Measurements from ENCODE around the gene TSR3.

The TSR3 gene

DNA sequence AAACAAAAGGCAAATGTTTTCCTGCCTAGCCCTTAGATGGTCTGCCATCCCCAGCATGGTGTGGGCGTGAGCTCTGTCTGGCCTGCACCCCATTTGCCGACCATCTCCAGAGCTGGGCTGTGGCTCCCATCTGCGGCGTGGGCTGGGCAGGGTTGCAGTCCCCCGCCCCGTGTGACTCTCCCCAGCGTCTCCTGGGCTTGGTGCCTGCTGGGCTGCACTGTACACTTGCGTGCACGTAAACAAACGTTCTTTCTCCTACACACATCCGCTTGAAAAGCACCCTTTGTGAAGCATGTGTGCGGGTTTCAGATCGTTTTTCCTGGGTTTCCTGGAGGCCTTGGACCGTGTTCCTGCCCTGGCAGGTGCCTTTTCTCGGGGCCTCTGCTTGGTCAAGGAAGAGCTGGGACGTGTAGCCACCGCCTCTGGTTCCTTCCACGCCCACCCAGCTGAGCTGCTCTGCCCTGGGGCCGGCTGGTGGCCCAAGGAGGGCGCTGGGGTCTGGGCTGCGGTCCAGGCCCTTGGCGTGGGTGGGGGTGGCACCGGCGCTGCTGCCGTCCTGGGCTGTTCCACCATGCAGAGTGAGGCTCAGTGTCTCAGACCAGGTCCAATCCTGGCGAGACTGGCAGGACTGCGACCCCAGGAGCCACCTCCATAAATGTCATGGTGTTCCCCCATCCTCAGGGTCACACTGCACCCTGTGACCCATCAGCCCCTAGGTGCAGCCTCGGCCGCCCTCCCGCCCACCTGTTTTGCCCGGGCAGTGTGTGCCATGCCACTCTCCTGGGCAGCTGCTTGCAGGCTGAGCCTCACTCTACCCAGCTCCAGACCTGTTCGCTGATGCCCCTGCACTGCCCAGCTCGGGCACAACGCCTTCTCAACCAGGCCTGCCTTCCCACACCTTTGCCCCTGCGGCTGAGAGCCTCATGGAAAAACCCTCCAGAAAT, 28.1 kb downstream of the TSR3 start:
- no peak for ATAC-seq
- TF ChIP-seq, protein P1, sequence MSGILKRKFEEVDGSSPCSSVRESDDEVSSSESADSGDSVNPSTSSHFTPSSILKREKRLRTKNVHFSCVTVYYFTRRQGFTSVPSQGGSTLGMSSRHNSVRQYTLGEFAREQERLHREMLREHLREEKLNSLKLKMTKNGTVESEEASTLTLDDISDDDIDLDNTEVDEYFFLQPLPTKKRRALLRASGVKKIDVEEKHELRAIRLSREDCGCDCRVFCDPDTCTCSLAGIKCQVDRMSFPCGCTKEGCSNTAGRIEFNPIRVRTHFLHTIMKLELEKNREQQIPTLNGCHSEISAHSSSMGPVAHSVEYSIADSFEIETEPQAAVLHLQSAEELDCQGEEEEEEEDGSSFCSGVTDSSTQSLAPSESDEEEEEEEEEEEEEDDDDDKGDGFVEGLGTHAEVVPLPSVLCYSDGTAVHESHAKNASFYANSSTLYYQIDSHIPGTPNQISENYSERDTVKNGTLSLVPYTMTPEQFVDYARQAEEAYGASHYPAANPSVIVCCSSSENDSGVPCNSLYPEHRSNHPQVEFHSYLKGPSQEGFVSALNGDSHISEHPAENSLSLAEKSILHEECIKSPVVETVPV (CRISPR knock-in tag; IDR thresholded peaks at IDR 0.05) = no peak
- TF ChIP-seq ZNF565 (CRISPR knock-in tag; conservative IDR thresholded peaks at IDR 0.05; ENCODE audit: low read depth) = no peak
- TF ChIP-seq ZNF70 (CRISPR knock-in tag; IDR thresholded peaks at IDR 0.05) = no peak
- no peak for TF ChIP-seq TOX (CRISPR knock-in tag; IDR thresholded peaks at IDR 0.05; ENCODE audit: borderline replicate concordance)
- no peak for TF ChIP-seq PPARA (CRISPR knock-in tag; IDR thresholded peaks at IDR 0.05; ENCODE audit: borderline replicate concordance)
- no peak for TF ChIP-seq ISL1 (CRISPR knock-in tag; IDR thresholded peaks at IDR 0.05)
- TF ChIP-seq RARB (CRISPR knock-in tag; IDR thresholded peaks at IDR 0.05) = no peak
- no peak for TF ChIP-seq SNAI2 (CRISPR knock-in tag; IDR thresholded peaks at IDR 0.05)
- TF ChIP-seq CSDC2 (CRISPR knock-in tag; IDR thresholded peaks at IDR 0.05) = no peak
- no peak for TF ChIP-seq ZFP3 (CRISPR knock-in tag; IDR thresholded peaks at IDR 0.05)
- TF ChIP-seq, protein P2, sequence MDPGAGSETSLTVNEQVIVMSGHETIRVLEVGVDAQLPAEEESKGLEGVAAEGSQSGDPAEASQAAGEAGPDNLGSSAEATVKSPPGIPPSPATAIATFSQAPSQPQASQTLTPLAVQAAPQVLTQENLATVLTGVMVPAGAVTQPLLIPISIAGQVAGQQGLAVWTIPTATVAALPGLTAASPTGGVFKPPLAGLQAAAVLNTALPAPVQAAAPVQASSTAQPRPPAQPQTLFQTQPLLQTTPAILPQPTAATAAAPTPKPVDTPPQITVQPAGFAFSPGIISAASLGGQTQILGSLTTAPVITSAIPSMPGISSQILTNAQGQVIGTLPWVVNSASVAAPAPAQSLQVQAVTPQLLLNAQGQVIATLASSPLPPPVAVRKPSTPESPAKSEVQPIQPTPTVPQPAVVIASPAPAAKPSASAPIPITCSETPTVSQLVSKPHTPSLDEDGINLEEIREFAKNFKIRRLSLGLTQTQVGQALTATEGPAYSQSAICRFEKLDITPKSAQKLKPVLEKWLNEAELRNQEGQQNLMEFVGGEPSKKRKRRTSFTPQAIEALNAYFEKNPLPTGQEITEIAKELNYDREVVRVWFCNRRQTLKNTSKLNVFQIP (CRISPR knock-in tag; IDR thresholded peaks at IDR 0.05; ENCODE audit: borderline replicate concordance, low read depth) = no peak

DNA sequence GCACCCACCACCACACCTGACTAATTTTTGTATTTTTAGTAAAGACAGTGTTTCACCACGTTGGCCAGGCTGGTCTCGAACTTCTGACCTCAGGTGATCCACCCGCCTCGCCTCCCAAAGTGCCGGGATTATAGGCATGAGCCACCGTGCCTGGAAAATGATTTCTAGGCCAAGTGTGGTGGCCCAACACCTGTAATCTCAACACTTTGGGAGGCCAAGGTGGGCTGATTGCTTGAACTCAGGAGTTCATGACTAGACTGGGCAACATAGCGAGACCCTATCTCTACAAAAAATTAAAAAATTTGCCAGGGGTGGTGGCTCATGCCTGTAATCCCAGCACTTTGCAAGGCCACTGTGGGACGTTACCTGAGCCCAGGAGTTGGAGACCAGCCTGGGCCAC, 29.3 kb downstream of the TSR3 start:
- no peak for TF ChIP-seq PPARA (CRISPR knock-in tag; IDR thresholded peaks at IDR 0.05; ENCODE audit: borderline replicate concordance)
- no peak for ATAC-seq

DNA sequence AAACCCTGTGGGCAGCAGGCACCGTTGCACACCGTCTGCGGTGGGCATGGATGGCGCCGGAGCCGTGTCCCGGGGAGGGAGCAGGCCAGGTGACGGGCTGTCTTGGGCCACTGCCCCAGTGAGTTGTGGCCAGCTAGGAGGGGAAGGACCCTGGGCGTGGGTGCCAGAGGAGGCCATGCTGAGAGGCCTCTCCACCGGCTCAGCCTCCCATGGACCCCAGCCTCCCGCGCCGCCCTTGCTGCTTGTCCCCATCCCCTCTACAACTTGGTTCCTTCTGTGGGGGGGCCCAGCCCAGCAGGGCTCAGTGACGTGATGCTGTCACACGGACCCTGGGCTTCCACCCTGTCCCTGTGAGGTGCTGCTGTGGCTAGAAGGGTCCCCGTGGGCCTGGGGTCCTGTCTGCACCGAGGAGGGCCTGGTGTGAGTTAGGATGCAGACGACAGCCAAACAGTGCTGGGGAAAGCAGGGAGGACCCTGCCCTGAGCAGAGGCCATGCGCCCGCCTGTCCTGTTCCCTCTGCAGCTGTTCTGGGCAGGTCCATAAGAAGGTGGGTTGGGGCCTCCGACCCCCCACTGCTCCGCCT, 30.9 kb downstream of the TSR3 start:
- no peak for ATAC-seq
- no peak for TF ChIP-seq ZNF8 (CRISPR knock-in tag; IDR thresholded peaks at IDR 0.05)
- TF ChIP-seq OSR1 (CRISPR knock-in tag; IDR thresholded peaks at IDR 0.05) = no peak
- no peak for TF ChIP-seq ZC3H10 (CRISPR knock-in tag; IDR thresholded peaks at IDR 0.05)
- TF ChIP-seq, protein P3, sequence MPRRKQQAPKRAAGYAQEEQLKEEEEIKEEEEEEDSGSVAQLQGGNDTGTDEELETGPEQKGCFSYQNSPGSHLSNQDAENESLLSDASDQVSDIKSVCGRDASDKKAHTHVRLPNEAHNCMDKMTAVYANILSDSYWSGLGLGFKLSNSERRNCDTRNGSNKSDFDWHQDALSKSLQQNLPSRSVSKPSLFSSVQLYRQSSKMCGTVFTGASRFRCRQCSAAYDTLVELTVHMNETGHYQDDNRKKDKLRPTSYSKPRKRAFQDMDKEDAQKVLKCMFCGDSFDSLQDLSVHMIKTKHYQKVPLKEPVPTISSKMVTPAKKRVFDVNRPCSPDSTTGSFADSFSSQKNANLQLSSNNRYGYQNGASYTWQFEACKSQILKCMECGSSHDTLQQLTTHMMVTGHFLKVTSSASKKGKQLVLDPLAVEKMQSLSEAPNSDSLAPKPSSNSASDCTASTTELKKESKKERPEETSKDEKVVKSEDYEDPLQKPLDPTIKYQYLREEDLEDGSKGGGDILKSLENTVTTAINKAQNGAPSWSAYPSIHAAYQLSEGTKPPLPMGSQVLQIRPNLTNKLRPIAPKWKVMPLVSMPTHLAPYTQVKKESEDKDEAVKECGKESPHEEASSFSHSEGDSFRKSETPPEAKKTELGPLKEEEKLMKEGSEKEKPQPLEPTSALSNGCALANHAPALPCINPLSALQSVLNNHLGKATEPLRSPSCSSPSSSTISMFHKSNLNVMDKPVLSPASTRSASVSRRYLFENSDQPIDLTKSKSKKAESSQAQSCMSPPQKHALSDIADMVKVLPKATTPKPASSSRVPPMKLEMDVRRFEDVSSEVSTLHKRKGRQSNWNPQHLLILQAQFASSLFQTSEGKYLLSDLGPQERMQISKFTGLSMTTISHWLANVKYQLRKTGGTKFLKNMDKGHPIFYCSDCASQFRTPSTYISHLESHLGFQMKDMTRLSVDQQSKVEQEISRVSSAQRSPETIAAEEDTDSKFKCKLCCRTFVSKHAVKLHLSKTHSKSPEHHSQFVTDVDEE (CRISPR knock-in tag; IDR thresholded peaks at IDR 0.05) = no peak
- TF ChIP-seq ZFP3 (CRISPR knock-in tag; IDR thresholded peaks at IDR 0.05) = no peak
- TF ChIP-seq ZNF565 (CRISPR knock-in tag; conservative IDR thresholded peaks at IDR 0.05; ENCODE audit: low read depth) = no peak
- TF ChIP-seq, protein P1 (CRISPR knock-in tag; IDR thresholded peaks at IDR 0.05) = no peak
- no peak for TF ChIP-seq TCF4 (CRISPR knock-in tag; IDR thresholded peaks at IDR 0.05; ENCODE audit: borderline replicate concordance)
- no peak for TF ChIP-seq RARB (CRISPR knock-in tag; IDR thresholded peaks at IDR 0.05)
- no peak for TF ChIP-seq CSDC2 (CRISPR knock-in tag; IDR thresholded peaks at IDR 0.05)
- TF ChIP-seq ISL1 (CRISPR knock-in tag; IDR thresholded peaks at IDR 0.05) = no peak
- TF ChIP-seq TOX (CRISPR knock-in tag; IDR thresholded peaks at IDR 0.05; ENCODE audit: borderline replicate concordance) = no peak
- no peak for TF ChIP-seq BACH2 (CRISPR knock-in tag; IDR thresholded peaks at IDR 0.05; ENCODE audit: borderline replicate concordance)
- TF ChIP-seq ZNF70 (CRISPR knock-in tag; IDR thresholded peaks at IDR 0.05) = no peak
- TF ChIP-seq ZFP30 (CRISPR knock-in tag; IDR thresholded peaks at IDR 0.05) = no peak

DNA sequence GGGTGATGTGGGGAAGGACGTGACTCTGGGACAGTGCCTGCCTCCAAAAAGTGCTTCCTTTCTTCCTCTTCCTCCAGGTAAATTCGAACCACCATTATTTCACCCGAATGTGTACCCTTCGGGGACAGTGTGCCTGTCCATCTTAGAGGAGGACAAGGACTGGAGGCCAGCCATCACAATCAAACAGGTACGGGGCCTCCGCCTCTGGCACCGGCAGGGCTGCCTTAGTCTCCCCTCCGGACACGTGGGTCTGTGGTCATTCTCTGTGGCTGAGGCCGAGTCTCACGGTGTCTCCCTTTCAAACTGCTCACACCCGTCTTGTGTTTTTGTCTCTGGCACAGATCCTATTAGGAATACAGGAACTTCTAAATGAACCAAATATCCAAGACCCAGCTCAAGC, 31.6 kb downstream of the TSR3 start:
- ATAC-seq = no peak
- TF ChIP-seq ZFP30 (CRISPR knock-in tag; IDR thresholded peaks at IDR 0.05) (no peak), TCF4 (CRISPR knock-in tag; IDR thresholded peaks at IDR 0.05; ENCODE audit: borderline replicate concordance) (no peak), ZNF70 (CRISPR knock-in tag; IDR thresholded peaks at IDR 0.05) (no peak)
